ENCODE results near the gene PDXP. TPM values are rescaled to one million over a fixed set of nuclear protein-coding genes. Genes with fewer than 3 reads are reported as not detected.

Gene PDXP
- total and polyA plus RNA-seq, 2 donors (not counting 3 experiments of a cell fraction or from before 2014, with no cell fraction given): 18.0 to 20.0 TPM

- no peaks in the 10 kb centered on the region for H3K79me2 ChIP-seq (ENCODE audit: control insufficient read depth, insufficient read depth, low read length)
- H3K27me3 ChIP-seq (ENCODE audit: control insufficient read depth in 2 of 2, insufficient read depth in 2 of 2, low read length in 2 of 2): no peaks in the 10 kb centered on the region
- no peaks in the 10 kb centered on the region for H4K20me1 ChIP-seq (replicated peaks; ENCODE audit: control insufficient read depth, extremely low read depth, insufficient read depth, low read length)
- H3K36me3 ChIP-seq (ENCODE audit: control insufficient read depth in 2 of 2, extremely low read depth in 1 of 2, insufficient read depth in 2 of 2, low read length in 2 of 2): no peaks in the 10 kb centered on the region
- no peak overlapping the region for H3K9ac ChIP-seq (replicated peaks; ENCODE audit: extremely low read depth, insufficient read depth, low read length)
- DNase-seq (ENCODE audit: low read depth, low spot score) (no peak), FAIRE-seq (no peak)
- peaks cover 19% of the 10 kb centered on the region for H3K4me1 ChIP-seq (ENCODE audit: control insufficient read depth, extremely low read depth, insufficient read depth, low read length)
- H2AFZ ChIP-seq (ENCODE audit: low read depth, low read length): no peak overlapping the region
- no peak overlapping the region for H3K4me2 ChIP-seq (ENCODE audit: insufficient read depth, low read length)
- no TSS peak for BruUV-seq (replicated peaks)
- CTCF ChIA-PET: interaction anchor here (0.9 to 2.3 kb wide), 6 partner anchors 9 to 155 kb away, joined by 3 to 8 read pairs (median 5); no protein-coding TSS in a partner anchor
- intact Hi-C loops (cut with micrococcal nuclease) (no loop called here), dilution Hi-C loops (cut with MboI; ENCODE audit: extremely low pct_ligation_motif_present, low sequenced_read_pairs) (no loop called here)
- no peaks in the 10 kb centered on the region for H3K9me3 ChIP-seq (replicated peaks; ENCODE audit: control insufficient read depth, insufficient read depth, low read length)
- H3K27ac ChIP-seq (ENCODE audit: insufficient read depth, low read depth, low read length): no peak overlapping the region
- POLR2A ChIA-PET: no interaction called here
- no peaks in the 10 kb centered on the region for H3K9me1 ChIP-seq (replicated peaks; ENCODE audit: control insufficient read depth, extremely low read depth, insufficient read depth, low read length)
- no peak for TF ChIP-seq JUN (IDR thresholded peaks at IDR 0.05; ENCODE audit: borderline replicate concordance, insufficient read depth, insufficient read length, low read depth)
- TF ChIP-seq CTCF (IDR thresholded peaks at IDR 0.05; ENCODE audit: extremely low read depth in 1 of 2, insufficient read depth in 1 of 2, low read depth in 1 of 2, low read length in 2 of 2): peak in 1 of 2 donors; percentile 18
- H3K4me3 ChIP-seq (replicated peaks in 1 of 3; ENCODE audit: insufficient read depth in 1 of 3, low read depth in 1 of 3, low read length in 3 of 3): no peak overlapping the region
Measured at GRCh38 chr22:37636186-37636948, 22.2 kb upstream of the PDXP start.

- Histone ChIP-seq H3K4me1 (ENCODE audit: control insufficient read depth, extremely low read depth, insufficient read depth, low read length) (peaks cover 19% of the 10 kb centered on the region), H3K27ac (ENCODE audit: insufficient read depth, low read depth, low read length) (no peak overlapping the region), H3K9me1 (replicated peaks; ENCODE audit: control insufficient read depth, extremely low read depth, insufficient read depth, low read length) (no peaks in the 10 kb centered on the region), H4K20me1 (replicated peaks; ENCODE audit: control insufficient read depth, extremely low read depth, insufficient read depth, low read length) (no peaks in the 10 kb centered on the region), H3K9ac (replicated peaks; ENCODE audit: extremely low read depth, insufficient read depth, low read length) (no peak overlapping the region), H3K4me2 (ENCODE audit: insufficient read depth, low read length) (no peak overlapping the region), H3K9me3 (replicated peaks; ENCODE audit: control insufficient read depth, insufficient read depth, low read length) (no peaks in the 10 kb centered on the region), H3K79me2 (ENCODE audit: control insufficient read depth, insufficient read depth, low read length) (no peaks in the 10 kb centered on the region), H3K36me3 (ENCODE audit: control insufficient read depth in 2 of 2, extremely low read depth in 1 of 2, insufficient read depth in 2 of 2, low read length in 2 of 2) (no peaks in the 10 kb centered on the region), H3K4me3 (replicated peaks in 1 of 3; ENCODE audit: insufficient read depth in 1 of 3, low read depth in 1 of 3, low read length in 3 of 3) (no peak overlapping the region), H3K27me3 (ENCODE audit: control insufficient read depth in 2 of 2, insufficient read depth in 2 of 2, low read length in 2 of 2) (no peaks in the 10 kb centered on the region), H2AFZ (ENCODE audit: low read depth, low read length) (no peak overlapping the region)
- DNase-seq (ENCODE audit: low read depth, low spot score) (no peak), FAIRE-seq (no peak)
- BruUV-seq (replicated peaks): no TSS peak
- POLR2A ChIA-PET: no interaction called here
- TF ChIP-seq POLR2A (IDR thresholded peaks at IDR 0.05; ENCODE audit: low read depth, low read length): no peak
- no peak for TF ChIP-seq CTCF (IDR thresholded peaks at IDR 0.05; ENCODE audit: extremely low read depth in 1 of 2, insufficient read depth in 1 of 2, low read depth in 1 of 2, low read length in 2 of 2)
- no peak for TF ChIP-seq MYC (IDR thresholded peaks at IDR 0.05; ENCODE audit: low read depth, low read length)
- no peak for TF ChIP-seq FOS (IDR thresholded peaks at IDR 0.05; ENCODE audit: borderline replicate concordance, insufficient read depth, low read length)
- no peak for TF ChIP-seq GATA2 (IDR thresholded peaks at IDR 0.05; ENCODE audit: insufficient read depth, insufficient read length, low read depth, low read length)
- no peak for TF ChIP-seq EZH2 (IDR thresholded peaks at IDR 0.05; ENCODE audit: borderline replicate concordance, low read depth, low read length, severe bottlenecking)
- no peak for TF ChIP-seq POLR2AphosphoS5 (IDR thresholded peaks at IDR 0.05; ENCODE audit: insufficient read depth, low read depth, low read length)
- no peak for TF ChIP-seq MAX (IDR thresholded peaks at IDR 0.05; ENCODE audit: insufficient read depth, insufficient read length)
- intact Hi-C loops (cut with micrococcal nuclease): no loop called here
- dilution Hi-C loops (cut with MboI; ENCODE audit: extremely low pct_ligation_motif_present, low sequenced_read_pairs): no loop called here
- CTCF ChIA-PET: interaction anchor here (0.9 to 2.3 kb wide), 6 partner anchors 10 to 155 kb away, joined by 3 to 8 read pairs (median 5); no protein-coding TSS in a partner anchor
Measured at GRCh38 chr22:37636949-37637273, 21.6 kb upstream of the PDXP start.

All from endothelial cell of umbilical vein (primary cell).